HL-60 (cell line): ENCODE measurements around the gene NR3C1.
"Not testable (repeated sequence)": the region's sequence is repeated elsewhere in the genome, so short reads cannot be mapped to it uniquely, and the experiment has no call there.

Experiments used
- DNase-seq, 2 experiments: peaks; one replicate each; pipeline ENCODE4 v3.0.0-alpha.2; 2010 to 2020; ENCODE audit warnings: low read depth in 1 of 2, low spot score in 1 of 2
- H3K27ac ChIP-seq: fragments of 250-450 bp; sonication (Bioruptor Pico); replicated peaks from 2 replicates; pipeline ENCODE4 v1.5.1; 2020; ENCODE audit warnings: mild to moderate bottlenecking, moderate library complexity
- H3K27me3 ChIP-seq: fragments of 250-450 bp; sonication (Bioruptor Pico); 2 replicates; pipeline ENCODE4 v1.5.1; 2021; ENCODE audit warnings: mild to moderate bottlenecking, moderate library complexity; ENCODE audit not compliant: insufficient read depth, poor library complexity, severe bottlenecking
- H3K4me3 ChIP-seq: replicated peaks from 2 replicates; pipeline ENCODE4 v1.5.1; 2011; ENCODE audit warnings: mild to moderate bottlenecking, control low read depth, low read length; ENCODE audit not compliant: insufficient read depth
- GABPA ChIP-seq: IDR thresholded peaks from 2 replicates; pipeline ENCODE4 v1.6.1; 2012; ENCODE audit warnings: low read depth
- POLR2AphosphoS5 ChIP-seq: IDR thresholded peaks from 2 replicates; pipeline ENCODE4 v1.6.1; 2012; ENCODE audit warnings: low read depth
- SPI1 ChIP-seq: IDR thresholded peaks from 2 replicates; pipeline ENCODE4 v1.6.1; 2012; ENCODE audit warnings: low read depth, mild to moderate bottlenecking, borderline replicate concordance
- TF ChIP-seq, protein P1 (sequence below): IDR thresholded peaks from 2 replicates; pipeline ENCODE4 v1.6.1; 2012; ENCODE audit warnings: low read depth; ENCODE audit not compliant: insufficient replicate concordance
- TF ChIP-seq, protein P2 (sequence below): IDR thresholded peaks from one replicate; pipeline ENCODE4 v1.5.1; 2011; ENCODE audit warnings: low read length, control low read depth, inconsistent platforms; ENCODE audit not compliant: insufficient read depth

Gene NR3C1

DNA sequence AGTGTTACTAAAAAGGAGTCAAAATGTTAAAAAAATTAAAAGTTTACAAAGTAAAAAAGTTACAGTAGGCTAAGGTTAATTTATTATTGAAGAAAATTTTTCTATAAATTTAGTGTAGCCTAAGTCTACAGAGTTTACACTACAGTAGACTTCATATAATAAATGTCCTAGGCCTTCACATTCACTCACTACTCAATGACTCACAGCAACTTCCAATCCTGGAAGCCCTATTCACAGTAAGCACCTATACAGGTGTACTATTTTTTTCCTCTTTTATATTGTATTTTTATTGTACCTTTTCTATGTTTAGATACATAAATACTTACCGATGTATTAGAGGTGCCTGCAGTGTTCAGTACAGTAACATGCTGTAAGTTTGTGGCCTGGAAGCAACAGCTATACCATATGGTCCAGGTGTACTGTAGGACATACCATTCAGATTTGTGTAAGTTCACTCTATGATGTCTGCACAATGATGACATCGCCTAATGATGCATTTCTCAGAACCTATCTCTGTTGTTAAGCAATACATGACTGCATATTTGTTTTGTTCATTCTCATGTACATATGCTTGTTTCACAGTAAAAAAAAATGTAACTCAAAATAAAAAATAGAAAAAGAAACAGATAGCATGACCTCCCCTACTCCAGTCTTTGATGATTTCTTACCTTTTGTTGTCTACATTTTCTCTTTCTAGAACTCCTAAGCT, 64.7 kb downstream of the NR3C1 start:
- Histone ChIP-seq H3K4me3 (no peak overlapping the region), H3K27ac (no peak overlapping the region), H3K27me3 (no peaks in the 10 kb centered on the region)
- no peak for DNase-seq
- TF ChIP-seq, protein P1, sequence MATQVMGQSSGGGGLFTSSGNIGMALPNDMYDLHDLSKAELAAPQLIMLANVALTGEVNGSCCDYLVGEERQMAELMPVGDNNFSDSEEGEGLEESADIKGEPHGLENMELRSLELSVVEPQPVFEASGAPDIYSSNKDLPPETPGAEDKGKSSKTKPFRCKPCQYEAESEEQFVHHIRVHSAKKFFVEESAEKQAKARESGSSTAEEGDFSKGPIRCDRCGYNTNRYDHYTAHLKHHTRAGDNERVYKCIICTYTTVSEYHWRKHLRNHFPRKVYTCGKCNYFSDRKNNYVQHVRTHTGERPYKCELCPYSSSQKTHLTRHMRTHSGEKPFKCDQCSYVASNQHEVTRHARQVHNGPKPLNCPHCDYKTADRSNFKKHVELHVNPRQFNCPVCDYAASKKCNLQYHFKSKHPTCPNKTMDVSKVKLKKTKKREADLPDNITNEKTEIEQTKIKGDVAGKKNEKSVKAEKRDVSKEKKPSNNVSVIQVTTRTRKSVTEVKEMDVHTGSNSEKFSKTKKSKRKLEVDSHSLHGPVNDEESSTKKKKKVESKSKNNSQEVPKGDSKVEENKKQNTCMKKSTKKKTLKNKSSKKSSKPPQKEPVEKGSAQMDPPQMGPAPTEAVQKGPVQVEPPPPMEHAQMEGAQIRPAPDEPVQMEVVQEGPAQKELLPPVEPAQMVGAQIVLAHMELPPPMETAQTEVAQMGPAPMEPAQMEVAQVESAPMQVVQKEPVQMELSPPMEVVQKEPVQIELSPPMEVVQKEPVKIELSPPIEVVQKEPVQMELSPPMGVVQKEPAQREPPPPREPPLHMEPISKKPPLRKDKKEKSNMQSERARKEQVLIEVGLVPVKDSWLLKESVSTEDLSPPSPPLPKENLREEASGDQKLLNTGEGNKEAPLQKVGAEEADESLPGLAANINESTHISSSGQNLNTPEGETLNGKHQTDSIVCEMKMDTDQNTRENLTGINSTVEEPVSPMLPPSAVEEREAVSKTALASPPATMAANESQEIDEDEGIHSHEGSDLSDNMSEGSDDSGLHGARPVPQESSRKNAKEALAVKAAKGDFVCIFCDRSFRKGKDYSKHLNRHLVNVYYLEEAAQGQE: no peak
- TF ChIP-seq POLR2AphosphoS5: no peak
- TF ChIP-seq SPI1: no peak
- TF ChIP-seq, protein P2, sequence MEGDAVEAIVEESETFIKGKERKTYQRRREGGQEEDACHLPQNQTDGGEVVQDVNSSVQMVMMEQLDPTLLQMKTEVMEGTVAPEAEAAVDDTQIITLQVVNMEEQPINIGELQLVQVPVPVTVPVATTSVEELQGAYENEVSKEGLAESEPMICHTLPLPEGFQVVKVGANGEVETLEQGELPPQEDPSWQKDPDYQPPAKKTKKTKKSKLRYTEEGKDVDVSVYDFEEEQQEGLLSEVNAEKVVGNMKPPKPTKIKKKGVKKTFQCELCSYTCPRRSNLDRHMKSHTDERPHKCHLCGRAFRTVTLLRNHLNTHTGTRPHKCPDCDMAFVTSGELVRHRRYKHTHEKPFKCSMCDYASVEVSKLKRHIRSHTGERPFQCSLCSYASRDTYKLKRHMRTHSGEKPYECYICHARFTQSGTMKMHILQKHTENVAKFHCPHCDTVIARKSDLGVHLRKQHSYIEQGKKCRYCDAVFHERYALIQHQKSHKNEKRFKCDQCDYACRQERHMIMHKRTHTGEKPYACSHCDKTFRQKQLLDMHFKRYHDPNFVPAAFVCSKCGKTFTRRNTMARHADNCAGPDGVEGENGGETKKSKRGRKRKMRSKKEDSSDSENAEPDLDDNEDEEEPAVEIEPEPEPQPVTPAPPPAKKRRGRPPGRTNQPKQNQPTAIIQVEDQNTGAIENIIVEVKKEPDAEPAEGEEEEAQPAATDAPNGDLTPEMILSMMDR: no peak
- no peak for TF ChIP-seq GABPA

DNA sequence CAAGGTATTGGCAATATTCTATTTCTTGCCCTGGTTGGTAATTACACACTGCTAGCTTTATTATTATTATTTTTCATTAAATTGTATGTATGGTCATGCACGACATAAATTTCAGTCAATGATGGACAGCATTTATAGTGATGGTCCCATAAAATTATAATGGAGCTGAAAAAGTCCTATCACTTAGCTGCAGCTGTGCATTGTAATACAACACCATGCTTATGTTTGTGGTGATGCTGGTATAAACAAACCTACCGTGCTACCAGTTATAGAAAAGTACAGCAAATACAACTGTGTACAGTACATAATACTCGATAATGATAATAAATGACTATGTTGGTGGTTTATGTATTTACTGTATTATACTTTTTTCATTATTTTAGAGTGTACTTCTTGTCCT, 65.5 kb downstream of the NR3C1 start:
- Histone ChIP-seq H3K27me3 (no peaks in the 10 kb centered on the region), H3K4me3 (no peak overlapping the region), H3K27ac (no peak overlapping the region)
- no peak for TF ChIP-seq POLR2AphosphoS5
- no peak for TF ChIP-seq GABPA
- TF ChIP-seq, protein P2: no peak
- no peak for DNase-seq

DNA sequence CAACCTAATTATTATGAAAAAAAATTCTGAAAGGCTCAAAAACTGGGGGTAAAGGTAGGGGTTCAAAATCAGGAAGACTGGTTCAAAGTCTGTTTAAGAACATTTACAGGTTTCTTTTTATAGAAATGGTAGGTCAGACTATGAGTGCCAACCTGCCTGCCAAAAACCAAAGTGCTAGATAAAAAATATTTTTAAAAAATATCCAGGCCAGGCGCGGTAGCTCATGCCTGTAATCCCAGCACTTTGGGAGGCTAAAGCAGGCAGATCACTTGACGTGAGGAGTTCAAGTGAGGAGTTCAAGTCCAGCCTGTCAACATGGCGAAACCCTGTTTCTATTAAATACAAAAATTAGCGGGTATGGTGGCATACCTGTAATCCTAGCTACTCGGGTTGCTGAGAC, 67.0 kb downstream of the NR3C1 start:
- DNase-seq: no peak
- TF ChIP-seq SPI1: no peak
- no peak for TF ChIP-seq POLR2AphosphoS5
- TF ChIP-seq GABPA: no peak
- TF ChIP-seq, protein P2: no peak
- TF ChIP-seq, protein P1: no peak
- no peak overlapping the region for H3K4me3 ChIP-seq
- no peaks in the 10 kb centered on the region for H3K27me3 ChIP-seq
- no peak overlapping the region for H3K27ac ChIP-seq

DNA sequence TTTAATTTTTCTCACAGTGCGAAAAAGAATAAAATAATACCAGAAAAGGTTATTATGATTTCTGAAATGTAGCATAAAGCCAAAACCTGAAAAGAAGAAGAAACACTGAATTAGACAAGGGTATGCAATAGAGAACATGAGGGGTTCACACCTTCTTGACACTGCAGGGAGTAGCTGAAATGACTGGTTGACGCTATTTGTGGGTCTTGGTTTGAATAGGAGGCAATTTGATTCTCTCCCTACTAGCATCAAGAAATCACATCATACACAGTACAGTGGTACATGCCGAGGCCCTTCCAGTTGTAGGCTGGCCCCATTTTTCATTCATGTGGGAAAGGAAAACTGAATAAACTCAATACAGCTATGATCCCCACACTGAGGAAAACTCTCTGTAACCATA, 68.6 kb downstream of the NR3C1 start:
- no peak overlapping the region for H3K27ac ChIP-seq
- no peak for DNase-seq

DNA sequence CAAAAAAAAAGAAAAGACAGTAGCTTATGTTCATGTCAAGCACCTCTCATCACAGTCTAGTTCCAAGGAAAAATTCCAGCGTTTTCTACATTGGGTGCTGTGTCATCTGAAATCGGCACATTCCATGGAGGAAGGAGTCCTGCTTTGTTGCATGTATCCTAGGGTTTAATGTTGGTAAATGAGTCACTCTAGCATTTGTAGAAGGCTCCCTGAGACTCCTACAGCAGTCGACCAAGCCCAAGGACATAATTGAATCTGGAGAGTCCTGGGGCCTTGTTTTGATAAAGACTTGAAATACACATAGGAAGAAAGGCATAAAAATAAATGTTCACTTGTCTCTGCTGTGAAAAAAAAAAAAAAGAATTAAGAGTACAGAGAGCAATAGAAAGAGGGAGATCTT, 69.1 kb downstream of the NR3C1 start:
- not testable (repeated sequence) for H3K27ac ChIP-seq, H3K27me3 ChIP-seq, H3K4me3 ChIP-seq, DNase-seq

More for the DNA sequence above, 68.6 kb downstream of the NR3C1 start:
- TF ChIP-seq SPI1 (no peak), GABPA (no peak)
- Histone ChIP-seq H3K27me3 (no peaks in the 10 kb centered on the region), H3K4me3 (no peak overlapping the region)
